KOPT-K1 (cell line): Measurements from ENCODE around the gene GID4.

Experiments used
- H3K27ac ChIP-seq: fragments of 200-600 bp; sonication (generic); 2 replicates; pipeline ENCODE4 v1.5.1; 2016; ENCODE audit warnings: antibody characterized with exemption, mild to moderate bottlenecking, low read depth, low read length; ENCODE audit not compliant: poor library complexity, severe bottlenecking
- H3K36me3 ChIP-seq: fragments of 200-600 bp; sonication (generic); 2 replicates; pipeline ENCODE4 v1.5.1; 2017; ENCODE audit warnings: antibody characterized with exemption, mild to moderate bottlenecking, low read length, moderate library complexity; ENCODE audit not compliant: insufficient read depth
- H3K9me3 ChIP-seq: fragments of 200-600 bp; sonication (generic); 2 replicates; pipeline ENCODE4 v1.5.1; 2017; ENCODE audit warnings: antibody characterized with exemption, low read length, mild to moderate bottlenecking; ENCODE audit not compliant: insufficient read depth, poor library complexity, severe bottlenecking

Gene GID4

GRCh38 chr17:18093616-18094408 lies 54.6 kb downstream of the GID4 start:
- no peak overlapping the region for H3K27ac ChIP-seq
- H3K36me3 ChIP-seq = peaks cover 83% of the 10 kb centered on the region
- H3K9me3 ChIP-seq = no peaks in the 10 kb centered on the region

GRCh38 chr17:18094409-18094807 lies 55.2 kb downstream of the GID4 start:
- Histone ChIP-seq H3K27ac (no peak overlapping the region), H3K9me3 (no peaks in the 10 kb centered on the region), H3K36me3 (peaks cover 89% of the 10 kb centered on the region)

- no peaks in the 10 kb centered on the region for H3K9me3 ChIP-seq
- peaks cover 98% of the 10 kb centered on the region for H3K36me3 ChIP-seq
- H3K27ac ChIP-seq = no peak overlapping the region
These were observed 60.3 kb downstream of the GID4 start for GRCh38 chr17:18099516-18099915.

- Histone ChIP-seq H3K27ac (no peak overlapping the region), H3K9me3 (no peaks in the 10 kb centered on the region), H3K36me3 (peaks cover 99% of the 10 kb centered on the region)
These were observed 61.4 kb downstream of the GID4 start for GRCh38 chr17:18100616-18101015.

GRCh38 chr17:18101828-18102227 lies 62.6 kb downstream of the GID4 start:
- H3K9me3 ChIP-seq = no peaks in the 10 kb centered on the region
- H3K36me3 ChIP-seq = peaks cover 99% of the 10 kb centered on the region
- no peak overlapping the region for H3K27ac ChIP-seq

GRCh38 chr17:18102640-18103039 lies 63.4 kb downstream of the GID4 start:
- no peaks in the 10 kb centered on the region for H3K9me3 ChIP-seq
- peaks cover 99% of the 10 kb centered on the region for H3K36me3 ChIP-seq
- H3K27ac ChIP-seq = no peak overlapping the region

- Histone ChIP-seq H3K9me3 (no peaks in the 10 kb centered on the region), H3K36me3 (peaks cover 76% of the 10 kb centered on the region), H3K27ac (no peak overlapping the region)
These were observed 65.8 kb downstream of the GID4 start for GRCh38 chr17:18105027-18105426.

- H3K27ac ChIP-seq = no peak overlapping the region
- H3K9me3 ChIP-seq = no peaks in the 10 kb centered on the region
- H3K36me3 ChIP-seq = peaks cover 70% of the 10 kb centered on the region
These were observed 66.4 kb downstream of the GID4 start for GRCh38 chr17:18105595-18105994.

GRCh38 chr17:18106211-18106610 lies 67.0 kb downstream of the GID4 start:
- Histone ChIP-seq H3K27ac (no peak overlapping the region), H3K9me3 (no peaks in the 10 kb centered on the region), H3K36me3 (peaks cover 64% of the 10 kb centered on the region)

GRCh38 chr17:18107061-18107790 lies 68.0 kb downstream of the GID4 start:
- Histone ChIP-seq H3K27ac (no peak overlapping the region), H3K9me3 (no peaks in the 10 kb centered on the region), H3K36me3 (peaks cover 54% of the 10 kb centered on the region)

- H3K36me3 ChIP-seq = peaks cover 47% of the 10 kb centered on the region
- H3K27ac ChIP-seq = no peak overlapping the region
- H3K9me3 ChIP-seq = no peaks in the 10 kb centered on the region
These were observed 68.8 kb downstream of the GID4 start for GRCh38 chr17:18107971-18108370.

- H3K9me3 ChIP-seq = no peaks in the 10 kb centered on the region
- no peak within 1 kb of the TSS for H3K27ac ChIP-seq
- peaks cover 40% of the 10 kb centered on the region for H3K36me3 ChIP-seq
These were observed 69.4 kb downstream of the GID4 start, which contains the start of gene MYO15A for GRCh38 chr17:18108401-18109312. Gene MYO15A, plus strand, starts transcription at chr17:18108756. Its CDS starts 10,045 bp downstream, at chr17:18118801.

- peaks cover 27% of the 10 kb centered on the region; the same call in 1 of the 2 replicates for H3K36me3 ChIP-seq
- H3K27ac ChIP-seq = no peak overlapping the region
- no peaks in the 10 kb centered on the region for H3K9me3 ChIP-seq
These were observed 70.8 kb downstream of the GID4 start for GRCh38 chr17:18109935-18110485.

- H3K9me3 ChIP-seq = no peaks in the 10 kb centered on the region
- peaks cover 20% of the 10 kb centered on the region; the same call in 1 of the 2 replicates for H3K36me3 ChIP-seq
- H3K27ac ChIP-seq = no peak overlapping the region
These were observed 71.5 kb downstream of the GID4 start for GRCh38 chr17:18110636-18111145.
